ENCODE results near the gene DAB1. TPM values are rescaled to one million over a fixed set of nuclear protein-coding genes. Genes with fewer than 3 reads are reported as not detected.

Gene DAB1
- total RNA-seq, 1 donor from 2014 or later: 4.8 TPM

DNA sequence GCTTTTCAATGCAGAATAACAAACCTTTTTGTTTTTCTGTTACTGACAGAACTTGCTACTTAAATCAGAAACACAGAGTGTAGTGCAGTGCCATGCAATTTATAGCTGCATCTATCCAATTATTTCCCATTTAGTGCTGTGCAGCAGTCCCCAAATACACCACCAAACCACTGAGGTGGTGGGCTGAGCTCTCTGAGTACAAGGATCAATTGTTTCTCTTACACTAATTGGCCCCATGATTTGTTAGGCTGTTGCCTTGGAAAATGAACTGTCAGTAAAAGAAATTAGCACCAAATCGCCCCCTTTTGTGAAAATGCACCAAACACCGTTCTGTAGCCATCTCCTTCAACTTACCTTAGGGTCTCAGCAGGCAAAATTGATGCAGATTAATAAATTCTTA lies 339.2 kb downstream of the DAB1 start:
- no peak for DNase-seq (ENCODE audit: low spot score)

DNA sequence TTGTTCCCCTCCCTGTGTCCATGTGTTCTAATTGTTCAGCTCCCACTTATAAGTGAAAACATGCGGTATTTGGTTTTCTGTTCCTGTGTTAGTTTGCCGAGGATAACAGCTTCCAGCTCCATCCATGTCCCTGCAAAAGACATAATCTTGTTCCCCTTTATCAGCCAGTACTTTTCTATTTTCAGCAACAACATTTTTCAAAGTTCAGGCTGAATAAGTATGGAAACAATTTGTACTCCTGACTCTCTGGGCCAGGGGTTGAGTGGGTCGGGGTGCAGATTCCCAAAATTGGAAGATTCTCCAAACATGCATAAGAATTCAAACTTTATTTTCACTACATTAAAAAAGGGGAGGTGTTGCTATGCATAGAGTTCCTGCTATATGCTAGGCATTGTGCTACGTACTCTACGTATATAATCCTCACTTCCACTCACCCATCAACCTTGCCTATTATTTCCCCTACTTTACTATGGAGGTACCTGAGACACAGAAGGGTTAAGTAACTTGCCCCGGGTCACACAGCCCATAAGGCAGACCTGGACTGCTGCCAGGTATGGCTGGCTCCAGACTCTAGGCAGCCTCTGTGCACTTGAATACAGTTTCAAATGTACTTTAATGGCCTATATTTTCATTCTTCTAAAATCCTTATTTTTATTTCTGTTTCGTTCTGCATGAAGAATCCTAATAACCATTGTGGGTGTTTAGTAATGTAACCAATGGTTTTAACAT lies 341.0 kb downstream of the DAB1 start:
- no peak for DNase-seq (ENCODE audit: low spot score)

DNA sequence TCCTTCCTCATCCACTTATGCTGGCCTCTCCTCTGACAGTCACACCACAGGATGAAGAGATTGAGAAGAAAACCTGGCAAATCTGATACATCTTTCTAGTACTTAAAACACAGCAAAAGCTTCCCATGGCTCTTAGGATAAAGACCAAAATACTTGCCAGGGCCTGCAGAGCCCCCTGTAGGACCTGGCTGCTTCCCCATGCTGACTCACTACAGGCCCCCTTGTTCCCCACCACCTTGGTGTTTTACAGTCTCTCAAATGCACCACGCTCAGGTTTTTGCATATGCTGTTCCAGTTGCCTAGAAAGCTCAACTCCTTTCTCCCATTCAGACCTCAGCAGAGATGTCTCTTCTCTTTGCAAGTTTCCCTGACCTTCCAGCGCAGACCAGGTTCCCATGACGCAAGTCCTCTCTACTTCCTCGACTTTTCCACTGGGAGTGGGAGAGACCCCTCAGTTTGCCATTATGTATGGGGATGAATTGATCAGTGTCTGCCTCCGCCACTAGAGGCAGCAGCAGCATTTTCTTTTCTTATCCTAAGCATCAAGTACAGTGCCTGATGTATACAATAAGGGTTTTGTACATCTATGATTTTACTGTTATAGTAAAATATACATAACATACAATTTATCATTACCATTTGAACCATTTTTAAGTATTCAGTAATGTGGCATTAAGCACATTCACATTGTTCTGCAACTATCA lies 344.3 kb downstream of the DAB1 start:
- DNase-seq (ENCODE audit: low spot score): no peak

DNA sequence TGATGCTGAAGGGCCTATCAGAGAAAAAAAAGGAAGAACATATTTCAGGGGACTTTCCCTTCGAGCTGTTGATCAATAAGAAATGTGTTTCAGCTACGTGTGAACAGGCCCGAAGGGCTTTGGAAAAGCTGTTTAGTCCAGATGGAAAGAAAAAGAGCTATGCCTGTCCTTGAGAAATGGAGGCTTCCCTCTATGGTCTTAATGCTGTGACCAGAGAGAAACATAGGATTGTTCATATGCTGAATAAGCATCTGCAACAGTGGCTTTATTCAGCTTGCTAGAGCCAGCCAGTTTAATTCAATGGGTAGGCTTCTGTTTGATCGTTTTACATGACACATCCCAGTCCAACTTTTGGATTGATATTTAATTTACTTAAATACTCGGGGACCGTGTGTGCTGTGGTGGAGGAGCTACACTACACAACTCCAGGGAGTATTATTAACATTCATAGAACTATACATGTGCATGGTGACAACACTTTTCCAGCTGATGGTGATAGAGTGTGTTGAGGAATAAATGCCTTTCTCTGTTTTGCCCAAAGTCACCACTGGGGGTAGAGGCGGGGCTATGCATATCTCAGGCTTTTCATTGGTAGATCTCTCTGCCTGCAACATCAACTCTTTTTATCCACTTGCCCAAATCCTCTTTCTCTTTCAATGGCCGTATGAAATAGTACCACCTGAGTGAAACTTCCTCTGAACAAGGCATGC lies 351.3 kb downstream of the DAB1 start:
- no peak for DNase-seq (ENCODE audit: low spot score)

DNA sequence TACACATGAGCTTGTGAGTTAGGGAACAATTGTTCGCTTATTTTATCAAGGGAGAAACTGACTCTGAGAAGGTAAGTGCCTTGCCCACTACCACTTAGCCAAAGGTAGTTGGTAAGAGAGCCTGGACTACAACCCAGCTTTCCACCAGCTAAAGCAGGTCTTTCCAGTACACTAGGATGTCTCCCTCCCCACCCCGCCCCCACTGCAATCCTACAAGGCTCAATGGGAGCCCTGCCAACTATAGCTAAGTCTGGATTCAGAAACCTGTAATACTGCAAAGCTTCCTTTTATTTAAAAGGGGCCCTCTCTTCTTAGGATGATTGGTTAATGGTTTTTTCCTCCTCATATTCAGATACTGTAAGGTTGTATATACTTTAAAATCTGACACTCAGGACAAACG lies 356.0 kb downstream of the DAB1 start:
- peak; percentile 70 for DNase-seq (ENCODE audit: low spot score)

DNA sequence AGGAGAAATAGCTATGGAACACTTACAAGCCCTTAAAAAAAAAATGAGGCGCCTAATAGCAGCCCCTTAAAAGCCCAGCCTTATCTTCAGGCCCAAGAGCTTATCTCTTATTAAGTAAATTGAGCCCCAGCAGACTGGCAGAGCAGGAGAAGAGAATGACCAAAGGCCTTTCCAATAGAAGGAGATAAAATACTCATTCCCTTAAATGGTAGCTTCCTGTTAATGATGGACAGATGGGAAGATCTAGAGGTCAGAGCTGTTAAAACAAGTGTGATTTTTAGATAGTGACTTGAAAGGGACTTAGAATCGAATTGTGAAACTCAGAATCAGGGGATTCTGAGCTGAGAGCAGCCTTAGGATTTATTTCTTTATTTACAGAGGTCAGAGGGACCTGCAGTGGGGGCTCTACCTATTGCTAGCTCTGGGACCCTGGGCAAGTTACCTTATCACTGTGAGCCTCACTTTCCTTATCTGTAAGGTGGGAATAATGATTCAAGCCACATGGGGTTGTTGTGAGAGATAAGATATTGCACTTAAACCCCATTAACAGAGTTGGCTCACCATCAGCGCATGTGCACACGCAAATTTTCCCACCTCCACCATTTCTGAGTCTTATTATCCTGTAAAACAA lies 356.8 kb downstream of the DAB1 start:
- no peak for DNase-seq (ENCODE audit: low spot score)

DNA sequence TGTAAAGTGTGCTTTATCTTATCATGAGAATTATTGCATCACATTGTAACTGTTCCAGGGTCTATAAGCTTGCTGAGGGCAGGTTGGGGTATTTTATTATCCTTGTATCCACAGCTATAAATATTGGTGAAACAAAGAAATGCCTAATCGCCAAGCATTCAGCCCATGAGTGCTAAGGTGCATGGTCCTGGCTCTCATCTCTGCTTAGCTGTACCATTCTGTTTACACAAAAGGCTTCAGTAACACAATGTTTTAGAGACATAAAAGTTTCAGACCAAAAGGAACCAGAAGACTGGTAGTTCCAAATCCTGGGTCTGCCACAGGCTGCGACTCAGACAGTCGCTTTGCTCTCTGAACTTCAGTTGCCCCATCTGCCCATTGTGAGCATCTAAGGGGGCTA lies 358.4 kb downstream of the DAB1 start:
- DNase-seq (ENCODE audit: low spot score): no peak

DNA sequence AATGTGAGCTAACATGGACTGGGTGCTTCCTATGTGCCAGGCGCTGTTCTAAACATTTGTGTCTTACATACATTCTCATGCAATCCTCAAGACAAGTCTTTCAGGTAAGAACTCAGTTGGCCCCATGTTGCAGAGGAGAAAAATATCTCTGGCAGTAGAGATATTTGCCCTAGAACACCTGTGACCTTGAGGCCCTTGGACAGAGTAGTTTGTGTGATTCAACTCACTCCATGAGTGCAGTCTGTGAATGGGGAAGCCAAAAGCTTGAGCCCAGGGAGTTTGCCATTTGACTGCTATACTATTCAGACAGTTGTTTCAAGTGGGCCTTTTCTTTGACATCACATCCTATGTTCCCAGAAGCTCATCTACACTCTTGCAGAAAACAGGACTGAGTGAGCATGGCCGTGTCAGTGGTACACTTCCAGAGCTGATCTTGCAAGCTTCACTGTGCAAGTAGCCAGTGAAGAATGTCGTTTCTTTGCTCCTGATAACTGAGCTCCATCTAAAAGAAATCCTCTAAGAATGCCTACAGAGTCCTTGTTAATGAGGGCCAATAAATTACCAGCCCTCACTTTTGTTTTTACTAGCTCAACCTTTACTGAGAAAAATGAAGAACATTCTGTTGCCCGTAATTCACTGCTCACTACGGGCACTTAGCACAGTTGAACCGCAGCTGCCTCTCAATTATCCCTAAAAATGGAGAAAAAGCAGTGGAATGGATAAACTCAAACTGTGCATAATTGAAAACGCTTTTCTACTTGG lies 359.3 kb downstream of the DAB1 start:
- DNase-seq (ENCODE audit: low spot score): no peak

DNA sequence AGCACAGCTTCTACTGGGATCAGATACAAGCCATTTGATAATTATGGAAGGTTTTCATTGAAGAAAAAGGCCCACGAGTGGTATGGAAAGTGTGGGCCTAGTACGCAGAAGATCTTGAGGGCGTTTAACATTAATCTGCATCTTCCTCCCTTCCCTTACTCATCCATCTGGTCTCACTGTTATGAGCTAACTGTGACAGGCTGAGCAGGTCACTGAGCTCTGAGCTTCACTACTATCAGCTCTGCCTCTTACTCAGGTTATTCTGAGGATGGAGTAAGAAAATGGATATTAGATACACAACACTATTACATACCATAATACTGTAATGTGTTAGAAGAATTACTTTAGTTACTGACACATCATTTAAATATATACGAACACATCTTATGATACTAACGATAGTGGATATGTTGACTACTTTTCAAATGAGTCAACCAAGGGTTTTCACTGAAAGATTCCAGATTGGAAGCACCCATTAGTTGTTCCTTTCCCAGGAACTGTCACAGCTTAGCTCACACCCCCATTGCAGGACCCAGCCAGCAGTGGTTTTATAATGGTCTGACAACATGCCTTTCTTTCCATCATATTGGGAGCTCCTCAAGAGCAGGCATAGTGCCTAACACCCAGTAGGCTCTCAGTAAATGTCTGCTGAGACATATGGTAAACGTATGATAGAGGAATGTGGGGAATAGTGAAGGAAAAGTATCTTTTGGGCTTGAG lies 360.3 kb downstream of the DAB1 start:
- DNase-seq (ENCODE audit: low spot score): no peak

DNA sequence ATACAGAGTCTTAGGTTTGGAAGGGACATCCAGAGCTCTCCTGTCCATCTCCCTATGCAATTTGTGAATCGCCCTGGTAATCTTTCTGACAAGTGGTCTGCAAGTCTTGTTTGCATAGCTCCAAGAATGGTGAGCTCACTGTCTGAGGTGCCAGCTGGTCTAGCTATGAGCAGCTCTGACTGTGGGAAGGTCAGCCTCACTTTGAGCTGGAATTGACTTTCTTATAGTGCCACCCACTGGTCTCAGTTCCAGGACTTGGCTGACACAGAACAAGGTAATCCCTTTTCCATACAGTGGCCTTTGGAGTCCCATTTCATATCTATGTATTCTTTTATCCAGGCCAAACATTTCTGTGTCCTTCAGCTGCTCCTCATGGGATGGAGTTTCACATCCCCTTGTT lies 362.5 kb downstream of the DAB1 start:
- no peak for DNase-seq (ENCODE audit: low spot score)

DNA sequence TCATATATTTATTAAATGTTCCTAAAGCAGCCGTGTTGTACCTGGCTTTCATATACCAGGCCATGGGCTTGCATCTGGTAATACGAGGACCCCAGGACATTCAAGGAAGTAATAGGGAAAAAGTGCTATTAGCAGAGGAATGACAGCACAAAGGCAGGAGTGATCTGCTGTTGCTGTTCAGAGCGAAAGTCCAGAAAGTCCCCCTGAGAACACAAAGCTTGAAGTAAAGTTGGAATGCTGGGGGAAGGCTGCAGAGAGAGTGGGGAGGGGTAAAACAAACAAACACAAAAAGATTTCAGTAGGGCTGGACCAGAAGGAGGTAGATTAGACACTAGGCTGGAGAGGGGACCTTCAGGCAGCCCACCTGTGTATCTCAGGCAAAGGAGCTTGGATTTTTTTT lies 363.4 kb downstream of the DAB1 start:
- no peak for DNase-seq (ENCODE audit: low spot score)

DNA sequence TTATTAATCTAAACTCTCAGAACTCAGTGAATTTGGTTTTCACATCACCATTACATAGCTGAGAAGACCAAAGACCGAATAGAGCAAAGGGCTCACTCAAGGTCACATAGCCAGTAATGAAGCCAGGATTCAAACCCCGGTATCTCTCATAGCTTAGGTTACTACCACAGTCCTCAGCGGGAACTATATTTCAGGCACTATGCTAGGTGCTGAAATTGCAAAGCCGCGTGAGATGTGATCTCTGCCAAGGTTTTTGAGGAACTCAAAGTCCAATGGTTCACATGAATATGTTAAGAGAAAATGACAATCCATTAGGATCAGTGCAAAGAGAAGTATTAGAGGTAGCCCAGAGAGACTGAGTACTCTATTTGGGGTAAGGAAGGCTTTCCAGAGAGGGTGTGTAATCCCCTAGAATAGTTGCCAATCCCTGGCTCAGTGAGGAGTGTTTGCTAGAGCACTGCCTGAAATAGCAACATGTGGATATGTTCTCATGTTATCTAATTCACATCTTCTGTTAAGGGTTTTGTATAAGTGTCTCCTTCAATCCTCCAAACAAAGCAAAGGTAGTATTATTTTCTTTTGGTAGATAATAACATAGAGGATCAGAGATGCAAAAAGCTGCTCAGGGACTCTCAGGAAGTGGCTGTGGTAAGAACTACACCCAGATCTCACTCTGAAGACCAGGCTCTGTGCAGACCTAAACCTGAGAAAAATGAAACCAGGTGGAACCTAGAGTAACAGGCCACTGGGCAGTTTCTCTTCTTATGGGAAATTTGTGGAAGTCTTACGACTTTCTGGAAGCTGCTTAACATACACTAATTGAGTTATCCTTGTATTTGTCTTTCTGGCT lies 365.0 kb downstream of the DAB1 start:
- DNase-seq (ENCODE audit: low spot score): no peak

DNA sequence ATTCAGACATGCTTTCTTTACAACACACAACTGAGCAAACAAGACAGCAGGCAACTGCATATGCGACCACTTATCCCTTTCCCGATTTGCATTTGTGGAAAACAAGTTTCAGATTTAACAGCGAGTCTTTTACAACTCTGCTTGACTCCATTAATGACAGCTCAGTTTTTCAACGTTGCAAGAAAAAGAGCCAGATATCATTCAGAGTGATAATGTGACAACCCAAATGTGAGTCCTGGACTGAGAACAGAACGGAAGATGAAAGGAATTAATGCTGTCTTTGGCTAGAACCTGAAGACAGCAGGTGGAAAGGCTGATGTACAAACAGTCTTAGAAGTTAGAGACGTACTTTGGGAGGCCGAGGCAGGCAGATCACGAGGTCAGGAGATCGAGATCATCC lies 375.0 kb downstream of the DAB1 start:
- DNase-seq (ENCODE audit: low spot score): no peak

DNA sequence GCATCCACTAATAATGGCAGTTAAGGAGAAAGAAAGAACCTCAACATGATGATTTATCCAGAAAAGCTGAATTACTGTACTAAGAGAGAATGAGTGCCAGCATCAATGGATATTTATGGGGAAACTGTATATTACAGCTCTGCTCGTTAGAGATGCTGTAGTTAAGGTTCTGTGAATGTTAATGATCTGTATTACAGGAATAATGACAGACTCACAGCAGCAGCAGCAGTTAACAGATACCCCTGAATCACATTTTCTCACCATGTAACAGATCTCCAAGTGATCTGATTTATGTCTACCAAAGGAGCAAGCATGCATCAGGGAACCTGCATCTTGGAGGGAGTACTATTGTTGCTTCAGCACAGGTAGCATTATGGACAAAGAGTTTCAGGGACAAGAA lies 377.4 kb downstream of the DAB1 start:
- no peak for DNase-seq (ENCODE audit: low spot score)

DNA sequence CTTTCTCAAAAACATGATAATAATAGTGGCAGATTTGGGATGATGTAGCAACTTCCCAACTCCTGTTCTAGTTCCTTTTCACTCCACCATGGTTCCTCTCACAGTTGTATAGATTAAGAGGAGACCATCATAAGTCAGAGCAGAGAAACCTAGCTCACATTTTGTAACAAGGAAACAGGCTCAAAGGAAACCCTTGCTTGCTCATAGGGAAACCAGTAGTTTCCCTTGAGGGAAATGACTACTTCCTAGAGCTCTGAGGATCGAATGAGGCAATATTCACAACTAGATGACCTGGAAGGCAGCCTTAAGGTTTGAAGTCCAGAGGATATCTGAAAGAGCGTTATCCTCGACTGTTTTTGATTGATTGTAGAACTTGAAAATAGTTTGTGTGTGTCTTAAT lies 382.0 kb downstream of the DAB1 start:
- DNase-seq (ENCODE audit: low spot score): no peak

DNA sequence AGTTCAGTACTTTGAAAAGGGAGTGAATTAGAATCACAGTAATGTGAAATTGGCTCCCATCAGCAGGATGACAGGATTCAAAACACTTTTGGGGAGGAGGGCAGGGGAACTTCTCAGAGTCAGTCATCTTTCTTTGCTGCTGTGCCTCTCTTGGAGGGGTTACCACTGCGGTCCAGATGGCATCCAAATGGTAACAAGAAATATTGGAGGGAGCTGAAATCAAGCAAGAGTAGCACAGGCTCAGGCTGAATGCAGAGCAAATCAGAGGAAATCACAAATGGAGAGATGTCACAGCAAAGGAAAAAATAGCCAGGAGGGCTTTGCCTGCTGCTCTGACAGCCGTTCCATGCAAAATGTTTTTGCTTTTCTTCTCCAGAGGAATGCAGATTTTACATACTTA lies 383.0 kb downstream of the DAB1 start:
- DNase-seq (ENCODE audit: low spot score): no peak

DNA sequence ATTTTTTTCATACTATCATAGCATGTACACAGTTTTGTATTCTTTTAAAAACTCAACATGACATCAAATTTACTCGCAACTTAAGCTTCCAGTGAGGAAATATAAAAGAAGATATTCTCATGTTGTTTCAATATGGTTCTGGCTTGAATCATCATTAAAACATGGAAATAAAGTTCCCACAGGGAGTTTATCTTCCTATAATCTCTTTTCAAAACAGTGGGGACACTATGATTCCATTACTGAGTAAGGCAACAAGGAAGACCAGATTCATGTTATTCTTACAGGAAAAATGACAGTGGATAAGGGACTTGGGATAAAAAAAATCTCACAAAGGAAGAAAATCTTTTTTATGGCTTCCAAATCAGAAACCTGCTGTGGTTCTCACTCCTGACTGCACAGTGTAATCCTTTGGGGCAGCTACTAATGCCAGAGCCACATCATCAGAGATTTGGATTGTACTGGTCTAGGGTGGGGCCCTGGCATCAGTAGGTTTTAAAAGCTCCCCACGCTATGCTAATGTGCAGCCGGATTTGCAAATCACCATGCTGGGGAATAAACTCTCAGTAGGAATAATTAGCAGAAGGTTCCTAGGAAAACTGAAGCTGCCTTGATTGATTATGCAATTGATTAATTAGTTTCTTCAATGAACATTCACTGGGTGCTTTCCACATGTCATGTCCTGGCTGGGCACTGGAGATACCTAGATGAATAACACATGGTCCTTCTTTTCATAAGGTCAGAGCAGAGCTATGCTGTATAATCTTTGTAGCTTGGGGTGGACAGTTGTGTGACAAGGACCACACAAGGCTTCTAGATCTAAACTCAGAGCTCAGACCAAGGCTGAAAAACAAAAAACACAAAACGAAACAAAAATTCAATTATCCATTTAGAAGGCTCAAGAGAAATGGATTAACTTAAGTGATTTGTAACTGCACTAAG lies 386.9 kb downstream of the DAB1 start:
- DNase-seq (ENCODE audit: low spot score): no peak

DNA sequence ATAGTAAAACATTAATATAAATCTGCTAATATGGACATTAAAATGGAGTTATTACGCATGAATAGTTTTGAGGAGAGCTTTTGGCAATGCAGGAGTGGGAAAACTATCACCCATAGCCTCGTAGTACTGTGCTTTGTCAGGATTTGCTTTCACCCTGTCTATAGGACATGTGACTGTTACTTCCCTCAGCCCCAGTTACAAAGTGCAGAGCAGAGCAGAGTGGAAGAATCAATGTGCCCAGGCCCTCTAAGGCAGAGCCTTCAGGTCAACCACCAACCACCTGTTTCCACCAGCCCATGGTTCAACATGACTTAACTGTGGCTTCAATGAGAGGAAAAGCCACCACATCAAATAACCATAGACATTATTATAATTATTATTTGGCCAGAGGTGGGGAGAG lies 389.1 kb downstream of the DAB1 start:
- DNase-seq (ENCODE audit: low spot score): no peak

All from umbilical cord (tissue), 2 donors.